ENCODE data around the gene KCTD7. TPM values are rescaled to one million over a fixed set of nuclear protein-coding genes. Genes with fewer than 3 reads are reported as not detected.
"Not testable (repeated sequence)": the region's sequence is repeated elsewhere in the genome, so short reads cannot be mapped to it uniquely, and the experiment has no call there.

KCTD7 gene
- total RNA-seq, 3 donors from 2014 or later: 13.4 to 25.4 (median 18.0) TPM

DNA sequence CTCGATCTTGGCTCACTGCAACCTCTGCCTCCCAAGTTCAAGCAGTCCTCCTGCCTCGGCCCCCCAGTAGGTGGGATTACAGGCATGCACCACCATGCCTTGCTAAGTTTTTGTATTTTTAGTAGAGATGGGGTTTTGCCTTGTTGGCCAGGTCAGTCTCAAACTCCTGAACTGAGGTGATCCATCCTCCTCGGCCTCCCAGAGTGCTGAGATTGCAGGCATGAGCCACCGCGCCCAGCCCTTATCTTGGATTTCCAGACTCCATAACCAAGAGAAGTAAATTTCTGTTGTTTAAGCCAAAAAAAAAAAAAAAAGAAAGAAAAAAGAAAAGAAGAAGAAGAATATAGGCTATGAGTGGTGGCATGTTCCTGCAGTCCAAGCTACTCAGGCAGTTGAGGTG lies 58.5 kb downstream of the KCTD7 start:
- no peaks in the 10 kb centered on the region for H3K4me1 ChIP-seq
- H3K27me3 ChIP-seq: no peaks in the 10 kb centered on the region
- intact Hi-C loops (cut with DNase I; ENCODE audit: low total_unique reads): no loop called here
- no peak for TF ChIP-seq CTCF (IDR thresholded peaks at IDR 0.05)
- no peak for TF ChIP-seq POLR2AphosphoS5 (IDR thresholded peaks at IDR 0.05)
- TF ChIP-seq POLR2A (IDR thresholded peaks at IDR 0.05): no peak
- no peaks in the 10 kb centered on the region for H3K36me3 ChIP-seq
- no peak overlapping the region for H3K27ac ChIP-seq
- H3K9me3 ChIP-seq: no peaks in the 10 kb centered on the region
- no peak for DNase-seq (ENCODE audit: low spot score in 2 of 2)
- no peak overlapping the region for H3K4me3 ChIP-seq

DNA sequence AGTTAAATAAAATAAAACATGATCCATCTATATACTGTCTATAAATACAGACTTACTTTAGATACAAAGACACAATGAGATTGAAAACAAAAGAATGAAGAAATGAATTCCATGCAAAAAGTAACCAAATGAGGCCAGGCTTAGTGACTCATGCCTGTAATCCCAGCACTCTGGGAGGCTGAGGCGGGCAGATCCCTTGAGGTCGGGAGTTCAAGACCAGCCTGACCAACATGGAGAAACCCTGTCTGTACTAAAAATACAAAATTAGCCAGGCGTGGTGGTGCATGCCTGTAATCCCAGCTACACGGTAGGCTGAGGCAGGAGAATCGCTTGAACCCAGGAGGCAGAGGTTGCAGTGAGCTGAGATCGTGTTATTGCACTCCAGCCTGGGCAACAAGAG lies 59.0 kb downstream of the KCTD7 start:
- intact Hi-C loops (cut with DNase I; ENCODE audit: low total_unique reads): not testable (repeated sequence)

GRCh38 chr7:66689081-66689480 lies 60.4 kb downstream of the KCTD7 start:
- intact Hi-C loops (cut with DNase I; ENCODE audit: low total_unique reads): no loop called here
- H3K4me3 ChIP-seq: no peak overlapping the region
- no peaks in the 10 kb centered on the region for H3K9me3 ChIP-seq
- no peak overlapping the region for H3K27ac ChIP-seq
- H3K27me3 ChIP-seq: no peaks in the 10 kb centered on the region
- no peak for TF ChIP-seq POLR2AphosphoS5 (IDR thresholded peaks at IDR 0.05)
- no peak for TF ChIP-seq CTCF (IDR thresholded peaks at IDR 0.05)
- TF ChIP-seq POLR2A (IDR thresholded peaks at IDR 0.05): no peak
- DNase-seq (ENCODE audit: low spot score in 2 of 2): no peak
- H3K36me3 ChIP-seq: no peaks in the 10 kb centered on the region
- no peaks in the 10 kb centered on the region for H3K4me1 ChIP-seq

More for the DNA sequence above, 59.0 kb downstream of the KCTD7 start:
- not testable (repeated sequence) for H3K9me3 ChIP-seq; DNase-seq (ENCODE audit: low spot score in 2 of 2); H3K27ac ChIP-seq; H3K27me3 ChIP-seq; H3K4me3 ChIP-seq; H3K4me1 ChIP-seq; H3K36me3 ChIP-seq

- Histone ChIP-seq H3K4me3 (no peak overlapping the region), H3K27me3 (no peaks in the 10 kb centered on the region), H3K27ac (no peak overlapping the region), H3K4me1 (no peaks in the 10 kb centered on the region), H3K36me3 (no peaks in the 10 kb centered on the region), H3K9me3 (no peaks in the 10 kb centered on the region)
- no peak for TF ChIP-seq CTCF (IDR thresholded peaks at IDR 0.05)
- TF ChIP-seq POLR2A (IDR thresholded peaks at IDR 0.05): no peak
- no peak for TF ChIP-seq POLR2AphosphoS5 (IDR thresholded peaks at IDR 0.05)
- DNase-seq (ENCODE audit: low spot score in 2 of 2): no peak
- intact Hi-C loops (cut with DNase I; ENCODE audit: low total_unique reads): no loop called here
Measured at GRCh38 chr7:66693331-66693730, 64.7 kb downstream of the KCTD7 start.

Other genes starting within 250 kb of the KCTD7 start
- gene RABGEF1, start 111.9 kb downstream of the KCTD7 start, total RNA-seq: 10 to 100 TPM; 33.4 to 44.9 (median 34.9) TPM

Data from breast epithelium (tissue), 4 donors.